GM21576 (cell line): ENCODE data around the gene CBLN3.
"Not testable (repeated sequence)": the region's sequence is repeated elsewhere in the genome, so short reads cannot be mapped to it uniquely, and the experiment has no call there.

Experiments
- ATAC-seq: cut with Tn5 transposase; IDR thresholded peaks from one replicate; pipeline ENCODE4 v1.9.1; 2021; ENCODE audit warnings: mild to moderate bottlenecking, moderate library complexity; ENCODE audit not compliant: unreplicated experiment

Gene CBLN3

DNA sequence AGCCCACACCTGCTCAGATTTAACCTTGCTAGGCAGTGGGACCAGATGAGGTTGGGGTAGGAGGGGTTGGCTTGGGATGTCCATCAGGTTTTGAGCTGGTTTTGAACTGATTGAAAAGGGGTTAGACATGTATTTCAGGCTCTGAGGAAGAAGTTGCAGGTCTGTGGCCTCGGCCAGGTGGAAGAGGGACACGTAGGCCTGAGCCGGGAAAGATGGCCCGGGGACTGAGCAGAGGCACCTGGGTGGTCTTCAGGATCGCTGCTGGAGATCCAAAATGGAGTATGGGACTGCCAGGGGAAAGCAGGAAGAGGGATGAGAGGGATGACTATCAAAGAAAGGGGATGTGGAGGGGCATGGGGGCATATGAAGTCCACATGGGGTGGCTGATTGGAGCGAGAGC is 23.1 kb downstream of the CBLN3 start:
- ATAC-seq: no peak

DNA sequence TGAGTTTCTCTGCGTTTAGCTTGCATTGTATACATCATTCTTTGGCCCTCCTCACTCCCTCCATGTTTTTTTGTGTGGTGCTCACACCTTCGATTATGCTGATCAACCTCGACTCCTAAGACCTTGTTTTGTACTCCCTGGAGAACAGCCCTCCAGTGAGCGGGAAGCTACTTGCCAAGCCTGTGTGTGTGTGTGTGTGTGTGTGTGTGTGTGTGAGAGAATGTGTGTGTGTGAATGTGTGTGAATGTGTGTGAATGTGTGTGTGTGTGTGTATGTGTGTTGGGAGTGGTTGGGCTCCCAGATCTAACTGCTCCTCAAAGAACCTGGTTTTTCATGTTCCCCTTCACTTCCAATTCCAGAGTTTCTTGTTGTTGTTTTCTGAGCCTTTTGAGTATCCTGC is 24.7 kb downstream of the CBLN3 start:
- no peak for ATAC-seq

DNA sequence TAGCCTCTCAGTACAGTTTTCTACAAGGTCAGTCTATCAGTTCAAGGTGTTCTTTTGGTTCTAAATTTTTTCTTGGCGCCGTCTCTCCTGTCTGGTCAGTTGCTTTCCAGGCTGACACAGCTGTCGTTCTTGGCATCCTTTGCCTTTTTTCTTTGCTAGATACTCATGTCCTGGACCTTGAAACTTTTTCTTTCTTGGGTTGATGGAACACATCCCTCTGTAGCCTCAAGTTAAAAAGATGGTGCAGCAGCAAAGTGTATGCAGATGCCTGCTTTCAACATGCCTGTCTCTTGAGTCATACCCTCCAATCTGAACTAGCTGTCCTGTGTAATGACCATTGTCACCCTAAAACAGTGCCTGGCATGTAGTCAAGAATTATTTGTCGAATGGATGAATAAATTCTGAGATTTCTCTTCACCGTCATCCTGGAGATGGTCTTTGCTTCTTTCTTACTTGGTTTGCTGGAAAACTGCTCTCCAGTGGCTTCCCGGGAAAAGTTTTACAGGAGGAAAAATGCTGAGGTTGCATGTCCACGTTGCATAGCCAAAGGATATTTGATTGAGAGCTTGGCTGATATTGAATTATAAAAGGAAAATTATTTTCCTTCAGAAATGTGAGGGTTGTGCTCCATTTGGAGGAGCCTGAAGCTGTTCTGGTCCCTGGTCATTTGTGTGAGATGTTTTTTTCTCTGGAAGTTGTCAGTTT is 26.0 kb downstream of the CBLN3 start:
- no peak for ATAC-seq

DNA sequence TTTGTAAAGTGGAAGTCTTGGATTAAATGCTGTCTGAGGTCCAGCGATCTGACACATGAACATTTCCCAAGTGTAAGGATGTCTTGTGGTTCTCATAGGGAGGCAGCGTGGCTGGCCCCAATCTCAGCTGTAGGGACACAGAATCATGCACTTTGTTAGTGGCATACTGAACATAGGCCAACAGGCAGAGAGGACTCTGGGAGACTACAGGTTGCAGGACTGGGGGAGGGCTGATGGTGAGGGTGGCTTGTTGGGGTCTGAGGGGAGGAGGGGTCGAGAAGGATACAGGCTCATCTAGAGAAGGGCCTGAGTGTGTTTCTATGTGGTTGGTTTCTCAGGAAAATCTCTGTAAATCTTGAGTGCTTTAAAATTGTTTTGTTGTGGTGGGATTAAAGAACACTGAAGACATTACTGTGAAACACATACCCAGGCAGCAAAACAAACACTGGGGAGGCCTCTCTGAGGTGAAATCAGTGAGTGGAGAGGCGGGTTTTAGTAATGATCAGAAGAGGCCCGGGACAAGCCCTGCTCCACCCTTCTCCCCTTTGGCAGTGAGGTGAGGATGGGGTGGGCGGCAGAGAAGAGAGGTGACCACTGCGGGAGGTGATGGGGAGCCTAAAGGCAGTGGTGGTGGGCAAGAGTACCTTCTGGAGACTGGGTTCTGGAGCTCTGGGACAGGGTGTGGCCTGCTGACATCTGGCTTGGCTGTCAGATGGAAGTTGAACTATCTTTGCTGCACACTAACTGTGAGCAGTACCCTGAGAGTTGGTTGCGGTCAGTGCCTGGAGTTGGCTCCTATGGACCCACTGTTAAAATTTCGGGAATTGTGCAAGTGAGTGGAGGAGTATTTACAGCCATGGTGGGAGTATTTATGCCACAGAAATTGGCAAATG is 27.4 kb downstream of the CBLN3 start:
- ATAC-seq: no peak

DNA sequence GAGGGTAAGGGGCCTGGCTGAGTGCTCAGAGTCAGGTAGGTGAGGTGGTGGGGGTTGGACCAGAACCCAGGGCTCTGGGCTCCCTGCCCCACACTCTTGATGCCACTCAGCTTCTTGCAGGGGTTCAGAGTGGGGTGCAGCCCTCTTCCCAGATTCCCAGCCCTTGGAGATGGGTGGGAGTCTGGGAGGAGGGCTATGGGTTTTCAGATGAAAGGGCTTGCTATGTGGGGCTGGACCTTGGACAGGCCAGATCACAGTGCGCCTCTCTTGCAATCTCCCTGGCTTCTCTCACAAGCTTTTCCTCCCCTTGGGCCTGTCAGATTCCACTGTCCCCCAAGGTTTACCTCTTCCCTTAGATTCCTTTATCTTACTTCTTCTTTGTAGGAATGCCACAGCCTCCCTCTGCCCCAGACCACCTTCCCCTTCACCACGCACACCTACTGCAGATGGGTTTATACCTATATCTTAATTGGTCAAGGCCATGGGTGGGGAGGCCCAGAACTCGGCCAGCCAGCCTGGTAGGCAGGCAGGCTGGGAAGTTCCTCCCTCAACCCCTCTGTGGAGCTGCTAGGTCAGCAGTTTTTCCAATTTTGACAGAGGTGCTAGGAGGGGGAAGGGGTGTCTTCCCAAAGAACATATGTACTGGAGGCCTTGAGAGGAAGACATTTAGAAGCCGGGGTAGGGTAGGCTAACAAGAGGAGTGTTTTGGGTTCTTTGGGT is 29.3 kb downstream of the CBLN3 start:
- ATAC-seq: no peak

DNA sequence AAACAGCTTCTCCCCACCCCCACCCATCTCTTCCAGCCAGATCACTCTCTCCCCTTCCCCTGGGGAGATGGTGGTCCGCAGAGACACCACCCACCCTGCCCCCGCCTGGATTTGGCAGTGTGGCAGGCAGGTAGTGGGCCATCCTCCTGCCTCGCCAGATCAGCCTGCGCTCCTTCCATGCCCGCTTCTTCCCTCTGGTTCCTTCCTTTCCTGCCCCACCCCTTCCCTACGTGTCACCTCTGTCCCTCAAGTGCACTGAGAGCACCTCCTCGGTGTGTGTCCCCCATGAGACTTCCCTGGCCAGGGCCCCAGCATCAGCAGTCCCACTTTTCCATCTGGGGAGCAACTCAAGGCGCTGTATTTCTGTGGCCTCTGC is 30.0 kb downstream of the CBLN3 start:
- ATAC-seq: no peak

DNA sequence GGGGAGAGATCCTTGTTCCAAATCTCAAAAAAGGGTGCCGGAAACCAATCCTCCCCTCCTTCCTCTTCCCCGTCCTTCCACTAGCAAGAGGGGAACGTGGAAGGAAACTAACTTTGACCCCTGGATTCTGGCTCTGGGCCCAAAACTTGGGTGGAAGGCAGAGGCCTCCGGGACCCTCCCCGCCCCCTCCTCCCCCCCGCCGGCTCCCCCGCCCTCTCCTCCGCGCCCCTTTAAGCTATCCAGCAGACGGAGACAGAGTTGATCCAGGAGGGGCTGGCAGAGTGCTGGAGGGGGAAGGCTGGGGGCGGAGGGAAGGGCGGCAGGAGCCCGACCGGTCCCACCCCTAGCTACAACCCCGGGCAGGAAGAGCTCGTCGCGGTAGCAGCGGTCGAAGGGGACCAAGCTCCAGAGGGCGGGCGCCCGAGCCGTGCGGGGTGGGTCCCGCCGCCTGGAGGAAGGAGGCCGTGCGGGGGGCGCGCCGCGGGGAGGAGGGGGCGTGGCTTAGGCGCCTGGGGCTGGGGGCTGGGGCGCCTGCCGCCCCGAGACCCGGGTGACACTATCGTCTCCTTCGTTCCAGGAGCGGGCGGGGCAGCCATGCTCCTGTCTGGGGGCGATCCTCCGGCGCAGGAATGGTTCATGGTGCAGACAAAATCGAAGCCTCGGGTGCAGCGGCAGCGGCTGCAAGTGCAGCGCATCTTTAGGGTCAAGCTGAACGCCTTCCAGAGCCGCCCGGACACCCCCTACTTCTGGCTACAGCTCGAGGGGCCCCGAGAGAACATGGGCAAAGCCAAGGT is 30.6 kb downstream of the CBLN3 start, which contains the start of gene NYNRIN:
Gene NYNRIN, plus strand, starts transcription at position 351 of the 794 bp plus-strand sequence. Its CDS starts 244 bp downstream, at position 595.
- ATAC-seq: no peak

DNA sequence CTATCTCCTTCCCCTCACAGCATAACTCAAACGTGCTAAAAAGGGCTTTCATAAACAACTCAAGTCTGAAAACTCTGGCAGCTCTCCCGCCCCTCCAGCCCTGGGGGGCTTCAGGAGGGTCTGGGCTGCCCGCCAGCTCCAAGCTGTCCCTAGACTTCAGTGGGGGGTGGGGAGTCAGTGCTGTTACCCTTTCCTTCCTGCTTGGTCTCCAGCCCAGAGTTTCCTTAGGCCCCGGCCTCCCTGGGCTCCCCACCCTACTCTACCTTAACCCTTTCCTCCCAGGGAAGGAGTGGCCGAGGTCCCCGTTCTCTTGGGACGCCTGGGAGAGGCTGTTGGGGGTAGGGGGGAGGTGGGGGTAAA is 31.2 kb downstream of the CBLN3 start:
- no peak for ATAC-seq

DNA sequence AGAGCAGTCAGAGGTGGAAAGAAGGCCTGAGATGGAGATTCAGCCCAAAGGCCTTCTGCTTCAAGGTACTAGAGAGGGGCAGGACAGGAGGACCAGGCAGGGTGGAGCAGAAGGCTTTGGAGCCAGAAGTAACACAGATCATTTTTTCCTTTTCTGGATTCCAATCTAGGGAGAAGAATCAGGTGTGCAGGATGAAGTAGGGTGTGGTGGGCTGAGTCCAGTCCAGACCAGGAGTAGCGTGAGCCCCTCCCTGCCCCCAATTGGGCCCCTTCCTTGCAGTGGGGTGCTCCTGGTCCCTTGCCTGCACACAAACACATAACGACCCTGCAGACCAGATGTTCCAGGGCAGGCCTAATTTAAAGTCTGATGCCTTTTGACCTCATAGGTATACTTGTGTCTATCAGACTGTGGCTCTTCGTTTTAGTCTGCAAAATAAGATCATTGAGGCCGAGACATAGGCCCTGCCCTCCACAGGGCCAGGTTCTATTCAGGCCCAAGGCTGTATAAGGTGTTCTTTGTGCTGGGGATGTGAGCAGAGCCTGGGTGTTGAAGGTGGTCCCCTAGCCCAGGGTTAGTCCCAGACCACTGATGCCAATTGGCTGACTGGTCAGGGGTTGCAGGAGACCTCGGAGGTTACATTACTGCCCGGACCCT is 31.7 kb downstream of the CBLN3 start:
- no peak for ATAC-seq

DNA sequence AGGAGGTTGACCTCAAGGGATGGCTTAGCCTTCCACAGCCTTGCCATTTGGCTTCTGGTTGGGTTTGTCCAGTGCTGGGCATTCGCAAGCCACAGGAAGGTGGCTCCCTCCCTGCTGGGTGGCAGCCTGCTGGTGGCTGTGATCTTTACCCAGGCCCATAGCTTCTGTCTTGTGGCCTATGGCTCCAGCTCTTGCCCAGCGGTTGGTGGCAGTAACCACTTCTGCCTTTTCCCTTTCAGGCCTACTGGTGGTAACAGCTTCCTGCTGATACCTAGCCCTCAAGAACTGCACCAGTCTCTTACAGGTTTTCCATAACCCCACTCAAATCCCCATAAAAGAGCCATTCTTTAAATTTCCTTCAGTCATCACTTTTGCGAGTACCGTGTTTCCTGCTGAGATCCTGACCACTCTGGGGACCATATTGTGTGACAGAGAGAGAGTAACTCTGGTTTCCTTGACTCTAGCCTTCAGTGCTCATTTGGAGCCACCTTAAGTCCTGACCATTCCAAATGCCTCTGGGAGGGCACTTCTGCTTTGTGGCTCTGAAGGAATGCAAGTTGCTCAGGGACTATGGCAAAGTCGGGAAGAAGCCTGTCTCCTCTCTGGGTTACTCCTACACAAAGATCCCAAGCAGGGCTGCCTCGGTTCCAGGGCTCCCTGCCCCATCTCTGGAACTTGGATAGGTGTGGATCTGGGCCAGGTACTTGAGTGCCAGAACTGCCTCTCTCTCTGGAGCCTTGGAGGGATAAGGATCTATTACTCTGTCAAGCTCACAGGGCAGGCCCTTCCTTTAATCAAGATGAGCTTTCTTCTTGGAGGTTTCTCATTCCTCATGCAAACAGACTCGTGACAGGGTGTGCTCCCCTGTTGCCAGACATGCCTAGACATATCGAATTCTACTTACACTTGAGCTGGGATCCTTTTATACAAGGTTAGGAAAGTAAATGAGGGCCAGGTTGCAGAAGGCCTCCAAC is 33.6 kb downstream of the CBLN3 start:
- no peak for ATAC-seq

DNA sequence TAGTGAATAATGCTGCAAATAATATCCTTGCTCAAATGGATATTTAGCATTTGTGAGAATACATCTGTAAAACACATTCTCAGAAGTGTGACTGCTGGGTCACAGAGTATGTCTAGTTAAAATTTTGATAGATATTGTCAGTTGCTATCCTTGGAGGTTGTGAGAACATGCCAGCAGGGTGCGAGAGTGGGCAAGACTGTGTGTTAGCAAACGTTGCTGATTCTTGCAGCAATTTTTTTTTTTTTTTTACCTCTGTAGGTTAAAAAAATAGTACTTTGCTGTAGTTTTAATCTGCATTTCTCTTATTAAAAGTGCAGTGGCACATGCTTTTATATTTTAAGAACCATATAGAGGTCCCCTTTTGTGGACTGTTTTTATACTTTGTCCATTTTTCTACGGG is 35.2 kb downstream of the CBLN3 start:
- no peak for ATAC-seq

DNA sequence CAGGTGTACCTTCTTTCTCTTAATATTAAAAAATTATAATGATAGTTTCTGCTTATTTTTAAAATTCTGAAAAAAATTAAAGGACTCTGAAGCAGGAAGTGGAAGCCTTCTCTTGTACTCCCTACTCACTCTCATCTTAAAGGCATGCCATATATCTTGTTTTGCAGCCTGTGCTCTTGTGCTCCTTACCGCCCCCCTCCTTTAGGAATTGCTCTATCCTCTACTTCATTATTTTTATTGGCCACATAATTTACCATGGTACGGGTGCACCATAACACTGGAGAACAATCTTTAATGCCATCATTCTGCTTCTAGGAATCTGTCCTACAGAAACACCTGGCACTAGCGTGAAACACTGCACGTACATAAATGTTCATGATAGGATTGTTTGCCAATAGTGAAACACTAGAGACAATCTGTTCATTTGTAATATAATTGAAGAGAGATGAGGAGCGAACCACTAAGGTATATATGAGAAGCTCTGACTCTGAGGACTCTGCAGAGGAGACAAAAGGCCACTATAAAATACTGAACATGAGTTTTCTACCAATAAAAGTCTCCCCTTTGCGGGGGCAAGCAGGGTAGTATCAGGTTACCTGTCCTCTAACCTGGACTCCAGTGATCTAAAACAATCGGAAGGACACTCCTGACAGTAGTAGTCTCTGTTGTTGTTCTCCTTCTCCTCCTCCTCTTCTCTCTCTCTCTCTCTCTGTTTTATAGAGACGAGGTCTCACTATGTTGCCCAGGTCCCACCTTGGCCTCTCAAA is 37.0 kb downstream of the CBLN3 start:
- ATAC-seq: no peak

DNA sequence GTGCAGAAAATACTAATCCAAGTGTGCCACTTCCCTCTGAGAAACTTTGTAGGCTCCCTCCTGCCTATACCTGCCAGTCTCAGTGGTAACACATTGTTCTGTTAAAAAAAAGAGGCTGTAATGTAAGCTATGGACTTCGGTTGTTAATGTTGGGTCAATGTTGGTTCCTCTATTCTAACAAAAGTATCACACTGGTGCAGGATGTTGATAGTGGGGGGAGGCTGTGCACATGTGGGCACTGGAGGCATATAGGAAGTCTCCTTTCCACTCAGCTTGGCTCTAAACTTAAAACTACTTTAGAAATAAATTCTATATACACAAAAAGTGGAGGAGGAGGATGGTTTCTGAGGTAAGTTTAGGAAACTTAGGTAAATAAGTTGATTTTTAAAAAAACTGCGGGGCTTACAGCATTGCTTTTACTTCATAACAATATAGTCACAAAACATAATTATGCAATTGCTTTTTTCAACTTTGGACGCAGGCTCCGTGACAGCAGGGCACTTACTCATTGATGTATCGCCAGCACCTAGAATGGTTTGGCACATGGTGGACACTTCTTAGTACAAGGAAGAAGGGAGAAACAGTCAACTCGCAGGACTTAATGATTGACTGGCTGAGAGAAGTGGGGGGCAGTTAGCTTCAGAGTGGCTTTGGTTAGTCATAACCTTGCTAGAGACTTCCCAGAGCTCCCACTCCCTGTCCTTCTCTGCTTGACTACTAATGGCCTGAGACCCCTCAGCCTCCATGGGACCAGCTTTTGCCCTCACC is 38.6 kb downstream of the CBLN3 start:
- ATAC-seq: no peak

DNA sequence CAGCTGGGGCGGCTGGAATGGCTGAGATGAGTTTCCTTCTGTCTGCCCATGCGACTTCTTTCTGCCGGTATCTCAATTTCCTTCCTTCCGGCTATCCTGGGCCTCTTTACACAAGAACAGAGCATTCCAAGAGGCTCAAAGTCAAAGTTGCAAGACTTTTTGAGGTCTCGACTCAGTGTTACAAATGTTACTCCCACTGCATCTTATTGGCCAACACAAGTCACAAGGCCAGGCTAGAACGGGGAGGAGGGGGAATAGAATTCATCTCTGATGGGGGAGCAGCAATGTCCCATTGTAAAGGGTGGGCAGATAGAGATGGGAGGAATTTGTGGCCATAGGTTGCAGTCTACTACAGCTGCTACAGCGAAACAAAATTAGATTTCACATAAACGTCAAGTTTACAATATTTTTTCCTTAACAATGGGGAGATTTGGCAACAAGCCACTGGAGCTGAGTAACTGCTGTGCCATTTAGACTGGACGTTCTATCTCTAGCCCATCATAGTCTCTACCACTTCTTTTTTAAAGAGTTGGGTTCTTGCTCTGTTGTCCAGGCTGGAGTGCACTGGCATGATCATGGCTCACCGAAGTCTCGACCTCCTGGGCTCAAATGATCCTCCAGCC is 40.1 kb downstream of the CBLN3 start:
- ATAC-seq: no peak

DNA sequence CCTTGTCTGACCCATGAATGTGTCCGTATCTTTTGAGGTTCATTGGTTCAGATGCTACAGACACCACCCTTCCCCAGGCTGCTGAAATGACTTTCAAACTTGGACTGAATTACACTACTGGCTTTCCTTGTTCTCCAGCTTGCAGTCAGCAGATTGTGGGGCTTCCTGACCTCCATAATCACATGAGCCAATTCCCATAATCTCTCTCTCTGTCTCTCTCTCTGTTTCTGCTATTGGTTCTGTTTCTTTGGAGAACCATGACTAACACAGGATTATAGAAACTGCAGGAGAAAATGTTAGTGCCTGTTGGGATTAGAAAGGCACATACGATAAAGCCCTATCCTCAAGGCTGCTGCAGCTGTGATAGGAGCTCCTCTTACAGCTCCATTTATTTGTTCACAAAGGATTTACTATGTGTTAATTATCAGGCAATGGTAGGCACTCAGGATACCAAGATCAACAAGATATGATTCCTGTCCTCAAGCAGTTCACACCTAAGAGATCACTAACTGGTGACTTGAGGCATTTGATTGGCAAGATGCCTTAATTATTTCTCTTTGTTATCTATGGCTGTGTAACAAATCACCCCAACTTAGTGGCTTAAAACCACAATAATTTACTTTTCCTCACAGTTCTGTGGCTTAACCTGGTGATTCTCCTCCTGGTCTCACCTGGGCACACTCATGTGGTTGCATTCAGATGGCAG is 40.8 kb downstream of the CBLN3 start:
- no peak for ATAC-seq

DNA sequence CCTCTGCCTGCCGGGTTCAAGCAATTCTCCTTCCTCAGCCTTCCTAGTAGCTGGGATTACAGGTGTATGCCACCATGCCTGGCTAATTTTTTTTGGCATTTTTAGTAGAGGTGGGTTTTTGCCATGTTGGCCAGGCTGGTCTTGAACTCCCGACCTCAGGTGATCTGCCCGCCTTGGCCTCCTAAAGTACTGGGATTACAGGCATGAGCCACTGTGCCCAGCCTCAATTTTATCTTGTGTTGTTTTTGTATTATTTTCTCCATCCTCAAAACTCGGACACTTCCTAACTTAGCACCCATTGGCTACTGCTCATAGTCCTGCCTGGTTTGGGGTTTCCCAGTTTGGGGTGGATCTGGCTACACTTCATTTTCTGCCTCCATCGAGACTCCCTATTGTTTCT is 41.9 kb downstream of the CBLN3 start:
- not testable (repeated sequence) for ATAC-seq

DNA sequence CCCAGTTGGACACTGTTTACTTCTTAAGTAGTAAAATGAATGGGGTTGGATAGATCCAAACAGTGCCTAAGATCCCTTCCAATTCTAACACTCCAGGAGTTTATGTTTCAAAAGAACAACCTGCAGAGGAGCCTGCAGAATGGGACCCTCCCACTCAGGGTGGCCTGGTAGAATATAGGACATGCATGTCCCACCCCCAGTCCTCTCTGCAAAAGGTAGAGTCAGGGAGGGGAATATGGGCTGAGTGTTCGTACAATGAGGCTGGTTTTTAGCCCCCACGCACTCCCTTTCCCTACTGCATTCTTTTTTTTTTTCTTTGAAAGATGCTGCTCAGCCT is 42.5 kb downstream of the CBLN3 start:
- ATAC-seq: no peak
